C4-2B (cell line): Measurements from ENCODE around the gene NRG3.

Experiments
- CTCF ChIP-seq: fragments of 450-650 bp; conservative IDR thresholded peaks from 2 replicates; pipeline ENCODE4 v1.5.1; 2017; ENCODE audit warnings: mild to moderate bottlenecking
- ZFX ChIP-seq: fragments of 450-650 bp; IDR thresholded peaks from 2 replicates; pipeline ENCODE4 v1.6.1; 2017

GRCh38 chr10:82378146-82378545 lies 503.2 kb downstream of the NRG3 start:
- TF ChIP-seq CTCF (no peak), ZFX (no peak)
